ENCODE data around the gene C3orf38. TPM values are rescaled to one million over a fixed set of nuclear protein-coding genes. Genes with fewer than 3 reads are reported as not detected.

C3orf38 gene
- polyA plus RNA-seq, 3 donors: 9.1 to 25.4 (median 24.9) TPM

DNA sequence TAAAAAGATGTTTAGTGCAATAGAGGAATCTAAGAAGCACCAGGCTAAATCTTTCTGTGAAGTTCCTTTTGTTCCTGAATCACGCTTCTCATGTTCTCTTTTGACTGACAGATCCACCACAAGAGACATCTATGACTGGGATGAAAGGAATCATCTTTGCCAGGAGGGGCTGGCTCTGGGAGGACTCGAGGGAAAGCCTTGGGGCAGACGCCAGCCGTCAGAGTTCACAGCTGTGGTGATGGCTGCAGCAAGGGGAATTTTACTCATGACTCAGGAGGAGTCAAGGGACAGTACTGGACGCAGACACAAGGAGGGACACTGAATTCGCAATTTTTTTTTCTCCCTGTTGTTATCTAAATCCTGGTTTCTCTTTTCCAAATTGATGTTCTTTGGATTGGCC lies 38.7 kb downstream of the C3orf38 start:
- intact Hi-C loops (cut with micrococcal nuclease): no loop called here
- TF ChIP-seq, protein P1, sequence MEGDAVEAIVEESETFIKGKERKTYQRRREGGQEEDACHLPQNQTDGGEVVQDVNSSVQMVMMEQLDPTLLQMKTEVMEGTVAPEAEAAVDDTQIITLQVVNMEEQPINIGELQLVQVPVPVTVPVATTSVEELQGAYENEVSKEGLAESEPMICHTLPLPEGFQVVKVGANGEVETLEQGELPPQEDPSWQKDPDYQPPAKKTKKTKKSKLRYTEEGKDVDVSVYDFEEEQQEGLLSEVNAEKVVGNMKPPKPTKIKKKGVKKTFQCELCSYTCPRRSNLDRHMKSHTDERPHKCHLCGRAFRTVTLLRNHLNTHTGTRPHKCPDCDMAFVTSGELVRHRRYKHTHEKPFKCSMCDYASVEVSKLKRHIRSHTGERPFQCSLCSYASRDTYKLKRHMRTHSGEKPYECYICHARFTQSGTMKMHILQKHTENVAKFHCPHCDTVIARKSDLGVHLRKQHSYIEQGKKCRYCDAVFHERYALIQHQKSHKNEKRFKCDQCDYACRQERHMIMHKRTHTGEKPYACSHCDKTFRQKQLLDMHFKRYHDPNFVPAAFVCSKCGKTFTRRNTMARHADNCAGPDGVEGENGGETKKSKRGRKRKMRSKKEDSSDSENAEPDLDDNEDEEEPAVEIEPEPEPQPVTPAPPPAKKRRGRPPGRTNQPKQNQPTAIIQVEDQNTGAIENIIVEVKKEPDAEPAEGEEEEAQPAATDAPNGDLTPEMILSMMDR (IDR thresholded peaks at IDR 0.05): no peak
- no peak for DNase-seq
- Histone ChIP-seq H3K9ac (ENCODE audit: insufficient read depth, low read length, poor library complexity, severe bottlenecking) (no peak overlapping the region), H3K36me3 (replicated peaks in 1 of 2; ENCODE audit: control insufficient read depth in 1 of 2, insufficient read depth in 2 of 2, low read length in 2 of 2) (no peaks in the 10 kb centered on the region), H3K27me3 (ENCODE audit: control insufficient read depth in 2 of 2, insufficient read depth in 2 of 2, low read length in 2 of 2) (no peaks in the 10 kb centered on the region), H4K20me1 (ENCODE audit: insufficient read depth, low read length) (no peaks in the 10 kb centered on the region), H3K4me2 (replicated peaks; ENCODE audit: extremely low read depth, low read length, poor library complexity, severe bottlenecking) (no peak overlapping the region), H3K9me3 (replicated peaks in 1 of 2; ENCODE audit: control insufficient read depth in 1 of 2, insufficient read depth in 1 of 2, low read length in 2 of 2) (no peaks in the 10 kb centered on the region), H3K4me1 (ENCODE audit: control insufficient read depth in 1 of 2, insufficient read depth in 2 of 2, low read length in 2 of 2) (no peaks in the 10 kb centered on the region), H2AFZ (ENCODE audit: insufficient read depth, low read depth, low read length, poor library complexity, severe bottlenecking) (no peak overlapping the region), H3K79me2 (ENCODE audit: insufficient read depth, low read length) (no peaks in the 10 kb centered on the region), H3K4me3 (replicated peaks in 1 of 3; ENCODE audit: low read depth in 2 of 3, low read length in 3 of 3) (no peak overlapping the region), H3K27ac (ENCODE audit: low read depth in 1 of 2, low read length in 2 of 2) (no peak overlapping the region)
- no peaks in the 10 kb centered on the region for H3K36me3 Mint-ChIP-seq
- H3K4me3 Mint-ChIP-seq: no peak overlapping the region
- H3K4me1 Mint-ChIP-seq: no peaks in the 10 kb centered on the region
- peaks cover 0 to 12% (median 5%) of the 10 kb centered on the region in 7 donors for H3K9me3 Mint-ChIP-seq
- peaks cover 0 to 2% (median 2%) of the 10 kb centered on the region in 3 donors for H3K27me3 Mint-ChIP-seq (ENCODE audit: low read depth in 3 of 3)
- H3K27ac Mint-ChIP-seq: no peak overlapping the region
- 98% methylated on average over 5 of the region's 6 CpGs for WGBS (ENCODE audit: insufficient coverage)

GRCh38 chr3:88189361-88189810 lies 39.6 kb downstream of the C3orf38 start:
- Histone ChIP-seq H3K9me3 (replicated peaks in 1 of 2; ENCODE audit: control insufficient read depth in 1 of 2, insufficient read depth in 1 of 2, low read length in 2 of 2) (no peaks in the 10 kb centered on the region), H4K20me1 (ENCODE audit: insufficient read depth, low read length) (no peaks in the 10 kb centered on the region), H3K27me3 (ENCODE audit: control insufficient read depth in 2 of 2, insufficient read depth in 2 of 2, low read length in 2 of 2) (no peaks in the 10 kb centered on the region), H3K27ac (ENCODE audit: low read depth in 1 of 2, low read length in 2 of 2) (no peak overlapping the region), H3K79me2 (ENCODE audit: insufficient read depth, low read length) (no peaks in the 10 kb centered on the region), H3K4me2 (replicated peaks; ENCODE audit: extremely low read depth, low read length, poor library complexity, severe bottlenecking) (no peak overlapping the region), H3K9ac (ENCODE audit: insufficient read depth, low read length, poor library complexity, severe bottlenecking) (no peak overlapping the region), H3K36me3 (replicated peaks in 1 of 2; ENCODE audit: control insufficient read depth in 1 of 2, insufficient read depth in 2 of 2, low read length in 2 of 2) (no peaks in the 10 kb centered on the region), H3K4me1 (ENCODE audit: control insufficient read depth in 1 of 2, insufficient read depth in 2 of 2, low read length in 2 of 2) (no peaks in the 10 kb centered on the region), H2AFZ (ENCODE audit: insufficient read depth, low read depth, low read length, poor library complexity, severe bottlenecking) (no peak overlapping the region), H3K4me3 (replicated peaks in 1 of 3; ENCODE audit: low read depth in 2 of 3, low read length in 3 of 3) (no peak overlapping the region)
- H3K27ac Mint-ChIP-seq: no peak overlapping the region
- no peaks in the 10 kb centered on the region for H3K4me1 Mint-ChIP-seq
- H3K4me3 Mint-ChIP-seq: no peak overlapping the region
- peaks cover 0 to 14% (median 5%) of the 10 kb centered on the region in 7 donors for H3K9me3 Mint-ChIP-seq
- no peaks in the 10 kb centered on the region for H3K36me3 Mint-ChIP-seq
- DNase-seq: peak in 1 of 3 donors; percentile 19
- WGBS (ENCODE audit: insufficient coverage): no CpG with 5 or more reads among the region's 11 CpGs
- peaks cover 0 to 2% (median under 1%) of the 10 kb centered on the region in 3 donors for H3K27me3 Mint-ChIP-seq (ENCODE audit: low read depth in 3 of 3)
- TF ChIP-seq, protein P1 (IDR thresholded peaks at IDR 0.05): no peak
- intact Hi-C loops (cut with micrococcal nuclease): no loop called here

All from CD14-positive monocyte (primary cell).